A549 (cell line): ENCODE measurements around the gene DDX25. TPM values are rescaled to one million over a fixed set of nuclear protein-coding genes. Genes with fewer than 3 reads are reported as not detected.

ENCODE experiments used
- ATAC-seq, 2 experiments: fragments of 200-7000 bp in 1 of 2; fragments of >200 bp in 1 of 2; cut with Nextera tagmentation in 1 of 2; cut with Tn5 transposase in 1 of 2; 3 replicates each; pipeline versions ENCODE4 v1.8.0 to v1.9.1; 2018 to 2020; ENCODE audit warnings: mild to moderate bottlenecking in 1 of 2, moderate library complexity in 1 of 2
- CTCF ChIA-PET: fragments of 300-600 bp; sonication (Branson Sonifier 250); formaldehyde crosslinking; extraction: SDS; loops from one replicate; lab custom pipeline; 2021; ENCODE audit warnings: antibody characterized with exemption, inconsistent platforms; lab: Yijun Ruan, JAX
- POLR2A ChIA-PET: fragments of 350-600 bp; formaldehyde crosslinking; extraction: SDS; loops from one replicate; lab custom pipeline; 2021; ENCODE audit warnings: antibody characterized with exemption, inconsistent platforms; lab: Yijun Ruan, JAX
- DNase-seq, 2 experiments: peaks; one replicate each; pipeline versions ENCODE4 v3.0.0 to v3.0.0-alpha.2; 2011 to 2016; ENCODE audit warnings: low read depth in 1 of 2, low spot score in 1 of 2
- FAIRE-seq: peaks from 2 replicates; lab custom pipeline; 2011; peaks lifted over from hg19 to GRCh38; lab: Jason Lieb, UNC
- H3K27ac ChIP-seq, 2 experiments: fragments of >200 bp; sonication (Bioruptor Twin); formaldehyde crosslinking; 3 replicates each; pipeline ENCODE4 v1.5.1; 2016 to 2017
- H3K4me1 ChIP-seq: fragments of >200 bp; sonication (Bioruptor Twin); formaldehyde crosslinking; 3 replicates; pipeline ENCODE4 v1.6.1; 2016
- H3K4me2 ChIP-seq: fragments of >200 bp; sonication (Bioruptor Twin); formaldehyde crosslinking; 3 replicates; pipeline ENCODE4 v1.6.1; 2016
- H3K4me3 ChIP-seq: fragments of >200 bp; sonication (Bioruptor Twin); formaldehyde crosslinking; 3 replicates; pipeline ENCODE4 v1.5.1; 2016
- H3K9me3 ChIP-seq: fragments of >200 bp; sonication (Bioruptor Twin); formaldehyde crosslinking; 3 replicates; pipeline ENCODE4 v1.6.1; 2016
- CBX2 ChIP-seq: fragments of 200-600 bp; sonication (generic); IDR thresholded peaks from 2 replicates; pipeline ENCODE4 v1.6.1; 2016; ENCODE audit warnings: low read depth, mild to moderate bottlenecking, borderline replicate concordance
- CBX8 ChIP-seq: fragments of 200-600 bp; sonication (generic); IDR thresholded peaks from 2 replicates; pipeline ENCODE4 v1.6.1; 2016
- CHD2 ChIP-seq: fragments of 150-350 bp; IDR thresholded peaks from 2 replicates; pipeline ENCODE4 v1.6.1; 2014; ENCODE audit warnings: low read length; ENCODE audit not compliant: partially characterized antibody
- EHF ChIP-seq: fragments of 250-450 bp; sonication (Bioruptor Pico); IDR thresholded peaks from 2 replicates; pipeline ENCODE4 v1.5.0; 2020; ENCODE audit warnings: mild to moderate bottlenecking
- EHMT2 ChIP-seq: fragments of 200-600 bp; sonication (generic); IDR thresholded peaks from 2 replicates; pipeline ENCODE4 v1.6.1; 2016; ENCODE audit warnings: antibody characterized with exemption, low read depth, mild to moderate bottlenecking, moderate library complexity
- ELK1 ChIP-seq: fragments of 150-350 bp; IDR thresholded peaks from 2 replicates; pipeline ENCODE4 v1.6.1; 2014; ENCODE audit warnings: low read depth, mild to moderate bottlenecking, low read length
- ESRRA ChIP-seq: fragments of 150-350 bp; IDR thresholded peaks from 2 replicates; pipeline ENCODE4 v1.6.1; 2014; ENCODE audit warnings: mild to moderate bottlenecking, low read length, borderline replicate concordance
- FOSB ChIP-seq: fragments of 250-450 bp; sonication (Bioruptor Pico); IDR thresholded peaks from 2 replicates; pipeline ENCODE4 v1.5.0; 2020; ENCODE audit warnings: mild to moderate bottlenecking, moderate library complexity
- FOSL2 ChIP-seq, 2 experiments: fragments of 450-650 bp in 1 of 2; fragments of >200 bp in 1 of 2; sonication (Bioruptor Twin) in 1 of 2; formaldehyde crosslinking; IDR thresholded peaks; 2 replicates each; pipeline versions ENCODE4 v1.5.0 to v1.6.1; 2016 to 2020; ENCODE audit warnings: mild to moderate bottlenecking in 1 of 2, moderate library complexity in 1 of 2
- HEYL ChIP-seq: fragments of 250-450 bp; sonication (Bioruptor Pico); IDR thresholded peaks from 2 replicates; pipeline ENCODE4 v1.8.0; 2021; ENCODE audit warnings: mild to moderate bottlenecking, moderate library complexity
- HOXA7 ChIP-seq: fragments of 250-450 bp; sonication (Bioruptor Pico); IDR thresholded peaks from 2 replicates; pipeline ENCODE4 v1.5.0; 2020; ENCODE audit warnings: mild to moderate bottlenecking, moderate library complexity
- JUNB ChIP-seq: fragments of >200 bp; sonication (Bioruptor Twin); formaldehyde crosslinking; IDR thresholded peaks from 2 replicates; pipeline ENCODE4 v1.6.1; 2016
- KDM1A ChIP-seq: fragments of 200-600 bp; sonication (generic); IDR thresholded peaks from 2 replicates; pipeline ENCODE4 v1.6.1; 2016; ENCODE audit warnings: low read depth, mild to moderate bottlenecking
- MAZ ChIP-seq: fragments of 150-350 bp; IDR thresholded peaks from 2 replicates; pipeline ENCODE4 v1.6.1; 2014; ENCODE audit warnings: antibody characterized with exemption, low read depth, low read length, borderline replicate concordance
- NPAS2 ChIP-seq: fragments of 250-450 bp; sonication (Bioruptor Pico); IDR thresholded peaks from 2 replicates; pipeline ENCODE4 v1.8.0; 2022; ENCODE audit warnings: mild to moderate bottlenecking, moderate library complexity, borderline replicate concordance
- POLR2A ChIP-seq: IDR thresholded peaks from 2 replicates; pipeline ENCODE4 v1.6.1; 2012; ENCODE audit warnings: mild to moderate bottlenecking, low read length
- RARB ChIP-seq: fragments of 250-450 bp; sonication (Bioruptor Pico); IDR thresholded peaks from 2 replicates; pipeline ENCODE4 v1.8.0; 2021; ENCODE audit warnings: mild to moderate bottlenecking, moderate library complexity
- RNF2 ChIP-seq: fragments of 200-600 bp; sonication (generic); IDR thresholded peaks from 2 replicates; pipeline ENCODE4 v1.6.1; 2016; ENCODE audit warnings: low read depth, mild to moderate bottlenecking, antibody characterized with exemption, moderate library complexity, borderline replicate concordance
- SMC3 ChIP-seq: fragments of >200 bp; sonication (Bioruptor Twin); formaldehyde crosslinking; IDR thresholded peaks from 3 replicates; pipeline ENCODE4 v1.6.1; 2018; ENCODE audit warnings: inconsistent platforms
- SREBF2 ChIP-seq: fragments of 450-650 bp; IDR thresholded peaks from 2 replicates; pipeline ENCODE4 v1.6.1; 2014; ENCODE audit warnings: mild to moderate bottlenecking, moderate library complexity
- ZSCAN20 ChIP-seq: fragments of 250-450 bp; sonication (Bioruptor Pico); IDR thresholded peaks from 2 replicates; pipeline ENCODE4 v1.8.0; 2022; ENCODE audit warnings: mild to moderate bottlenecking, moderate library complexity
- WGBS: methylation state at CpG from one replicate; pipeline ENCODE4 v1.1.6; 2017; ENCODE audit errors: missing lambda C conversion rate; 5-methylcytosine and 5-hydroxymethylcytosine counted together
- polyA plus RNA-seq, 4 experiments: library from polyadenylated mRNA; depleted of rRNA in 3 of 4; stranded (reverse); fragments of >200 nt; fragmentation: RNase III in 1 of 4; extraction: RNeasy Plus Mini Kit Qiagen cat#74134 plus additional on column Dnase treatment in 1 of 4; gene quantifications; 2 replicates in 3 of 4; 3 replicates in 1 of 4; pipeline ENCODE4 v1.2.3, GENCODE V29; 2011 to 2017
- TF ChIP-seq, protein P1 (sequence below): fragments of 250-450 bp; sonication (Bioruptor Pico); IDR thresholded peaks from 2 replicates; pipeline ENCODE4 v1.5.0; 2021; ENCODE audit warnings: mild to moderate bottlenecking, moderate library complexity, borderline replicate concordance
- TF ChIP-seq, protein P2 (sequence below): fragments of 450-650 bp; IDR thresholded peaks from 2 replicates; pipeline ENCODE4 v1.6.1; 2014; ENCODE audit warnings: antibody characterized with exemption

Gene DDX25
- polyA plus RNA-seq, 2 of the 4 experiments (the other 2 are of a cell fraction): 0.01 TPM; not detected in 1

- no peak for TF ChIP-seq KDM1A
- TF ChIP-seq, protein P1, sequence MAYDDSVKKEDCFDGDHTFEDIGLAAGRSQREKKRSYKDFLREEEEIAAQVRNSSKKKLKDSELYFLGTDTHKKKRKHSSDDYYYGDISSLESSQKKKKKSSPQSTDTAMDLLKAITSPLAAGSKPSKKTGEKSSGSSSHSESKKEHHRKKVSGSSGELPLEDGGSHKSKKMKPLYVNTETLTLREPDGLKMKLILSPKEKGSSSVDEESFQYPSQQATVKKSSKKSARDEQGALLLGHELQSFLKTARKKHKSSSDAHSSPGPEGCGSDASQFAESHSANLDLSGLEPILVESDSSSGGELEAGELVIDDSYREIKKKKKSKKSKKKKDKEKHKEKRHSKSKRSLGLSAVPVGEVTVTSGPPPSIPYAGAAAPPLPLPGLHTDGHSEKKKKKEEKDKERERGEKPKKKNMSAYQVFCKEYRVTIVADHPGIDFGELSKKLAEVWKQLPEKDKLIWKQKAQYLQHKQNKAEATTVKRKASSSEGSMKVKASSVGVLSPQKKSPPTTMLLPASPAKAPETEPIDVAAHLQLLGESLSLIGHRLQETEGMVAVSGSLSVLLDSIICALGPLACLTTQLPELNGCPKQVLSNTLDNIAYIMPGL (CRISPR knock-in tag): no peak
Observed at GRCh38 chr11:125933030-125933813, 28.9 kb downstream of the DDX25 start (continued).

- WGBS: 84% methylated on average over 8 of the region's 8 CpGs
- DNase-seq: no peak
Observed at GRCh38 chr11:125934473-125934872, 30.2 kb downstream of the DDX25 start.

GRCh38 chr11:125935056-125935455, 30.7 kb downstream of the DDX25 start:
- H3K27ac ChIP-seq: no peak overlapping the region
- TF ChIP-seq RARB (CRISPR knock-in tag) (no peak), RNF2 (no peak), FOSL2 (IDR thresholded peaks at IDR 0.05) (no peak), FOSL2 (CRISPR knock-in tag; IDR thresholded peaks at IDR 0.05) (no peak), SREBF2 (no peak), HOXA7 (CRISPR knock-in tag) (no peak), CBX2 (no peak), NPAS2 (CRISPR knock-in tag) (no peak)
- POLR2A ChIA-PET: no interaction called here
- 64% methylated on average over 2 of the region's 2 CpGs for WGBS
- ATAC-seq: no peak
- no peak for FAIRE-seq
- no peak overlapping the region for H3K4me3 ChIP-seq
- no peak overlapping the region for H3K4me2 ChIP-seq
- DNase-seq: no peak
- H3K9me3 ChIP-seq: no peaks in the 10 kb centered on the region
- CTCF ChIA-PET: interaction anchor here (1.0 kb wide), 1 partner anchor 259 kb away, joined by 3 read pairs; no protein-coding TSS in a partner anchor
- no peaks in the 10 kb centered on the region for H3K4me1 ChIP-seq

More at GRCh38 chr11:125934473-125934872, 30.2 kb downstream of the DDX25 start:
- no peak overlapping the region for H3K4me3 ChIP-seq
- TF ChIP-seq POLR2A: no peak
- TF ChIP-seq, protein P2, sequence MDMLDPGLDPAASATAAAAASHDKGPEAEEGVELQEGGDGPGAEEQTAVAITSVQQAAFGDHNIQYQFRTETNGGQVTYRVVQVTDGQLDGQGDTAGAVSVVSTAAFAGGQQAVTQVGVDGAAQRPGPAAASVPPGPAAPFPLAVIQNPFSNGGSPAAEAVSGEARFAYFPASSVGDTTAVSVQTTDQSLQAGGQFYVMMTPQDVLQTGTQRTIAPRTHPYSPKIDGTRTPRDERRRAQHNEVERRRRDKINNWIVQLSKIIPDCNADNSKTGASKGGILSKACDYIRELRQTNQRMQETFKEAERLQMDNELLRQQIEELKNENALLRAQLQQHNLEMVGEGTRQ: no peak
- TF ChIP-seq MAZ: no peak
- TF ChIP-seq ESRRA: no peak
- TF ChIP-seq NPAS2 (CRISPR knock-in tag): no peak
- no peak for TF ChIP-seq ZSCAN20 (CRISPR knock-in tag)
- no peak for TF ChIP-seq HEYL (CRISPR knock-in tag)
- no peak for TF ChIP-seq JUNB
- no peak for TF ChIP-seq CHD2
- no peak for TF ChIP-seq ELK1
- TF ChIP-seq RNF2: no peak
- no peak for TF ChIP-seq KDM1A
- no peak for TF ChIP-seq CBX8
- no peak for TF ChIP-seq EHF (CRISPR knock-in tag)
- TF ChIP-seq FOSB (CRISPR knock-in tag): no peak
- TF ChIP-seq SMC3: no peak
- no peak for TF ChIP-seq HOXA7 (CRISPR knock-in tag)
- no peak for TF ChIP-seq EHMT2
- H3K4me1 ChIP-seq: no peaks in the 10 kb centered on the region
- POLR2A ChIA-PET: no interaction called here
- FAIRE-seq: no peak
- no peaks in the 10 kb centered on the region for H3K9me3 ChIP-seq
- CTCF ChIA-PET: interaction anchor here (1.0 kb wide), 1 partner anchor 259 kb away, joined by 3 read pairs; no protein-coding TSS in a partner anchor
- no peak for ATAC-seq
- no peak overlapping the region for H3K4me2 ChIP-seq
- no peak overlapping the region for H3K27ac ChIP-seq
